HepG2 (cell line): ENCODE measurements around the gene PPAN. TPM values are rescaled to one million over a fixed set of nuclear protein-coding genes. Genes with fewer than 3 reads are reported as not detected.

Experiments
- BHLHE40 ChIP-seq: IDR thresholded peaks from 2 replicates; pipeline ENCODE4 v1.6.1; 2011; ENCODE audit warnings: low read length, improper control_type of control experiment
- CC2D1A ChIP-seq: sonication (generic); formaldehyde crosslinking; IDR thresholded peaks from 2 replicates; pipeline ENCODE4 v1.8.1; 2023; ENCODE audit warnings: mild to moderate bottlenecking, missing genetic modification reagents
- CEBPB ChIP-seq: IDR thresholded peaks from 2 replicates; pipeline ENCODE4 v1.6.1; 2011; ENCODE audit warnings: low read depth, low read length, improper control_type of control experiment, borderline replicate concordance
- NFRKB ChIP-seq: fragments of 450-650 bp; IDR thresholded peaks from 2 replicates; pipeline ENCODE4 v1.6.1; 2017
- PAWR ChIP-seq: sonication (generic); formaldehyde crosslinking; IDR thresholded peaks from 2 replicates; pipeline ENCODE4 v1.4.0; 2020; ENCODE audit warnings: missing genetic modification reagents, mild to moderate bottlenecking, borderline replicate concordance
- SATB2 ChIP-seq: sonication (generic); formaldehyde crosslinking; IDR thresholded peaks from 2 replicates; pipeline ENCODE4 v1.5.0; 2020; ENCODE audit warnings: missing genetic modification reagents
- STAG1 ChIP-seq: sonication (generic); formaldehyde crosslinking; IDR thresholded peaks from 2 replicates; pipeline ENCODE4 v1.4.0; 2020; ENCODE audit warnings: missing genetic modification reagents
- XBP1 ChIP-seq: sonication (generic); formaldehyde crosslinking; IDR thresholded peaks from 2 replicates; pipeline ENCODE4 v1.5.0; 2020; ENCODE audit warnings: missing genetic modification reagents
- ZIK1 ChIP-seq: sonication (generic); formaldehyde crosslinking; IDR thresholded peaks from 2 replicates; pipeline ENCODE4 v1.5.0; 2020; ENCODE audit warnings: mild to moderate bottlenecking, low read depth, missing genetic modification reagents, borderline replicate concordance
- ZNF101 ChIP-seq: sonication (generic); formaldehyde crosslinking; IDR thresholded peaks from 2 replicates; pipeline ENCODE4 v1.4.0; 2020; ENCODE audit warnings: mild to moderate bottlenecking, low read depth, missing genetic modification reagents, borderline replicate concordance
- ZNF460 ChIP-seq: sonication (generic); formaldehyde crosslinking; IDR thresholded peaks from 2 replicates; pipeline ENCODE4 v1.5.1; 2020; ENCODE audit warnings: missing genetic modification reagents, mild to moderate bottlenecking, borderline replicate concordance
- ZNF563 ChIP-seq: sonication (generic); formaldehyde crosslinking; IDR thresholded peaks from 2 replicates; pipeline ENCODE4 v1.8.0; 2022; ENCODE audit warnings: mild to moderate bottlenecking, moderate library complexity, missing genetic modification reagents
- ZNF577 ChIP-seq: sonication (generic); formaldehyde crosslinking; IDR thresholded peaks from 2 replicates; pipeline ENCODE4 v1.4.0; 2020; ENCODE audit warnings: mild to moderate bottlenecking, low read depth, missing genetic modification reagents, borderline replicate concordance
- polyA plus RNA-seq, 8 experiments: library from polyadenylated mRNA; depleted of rRNA in 3 of 8; stranded (reverse) in 7 of 8; unstranded in 1 of 8; fragments of >200 nt; fragmentation: Illumina TruSeq in 4 of 8; extraction: Trizol in 4 of 8; gene quantifications; 2 replicates each; pipeline versions ENCODE4 v1.2.1 to v1.2.3, GENCODE V29; 2011 to 2016; ENCODE audit warnings: low read depth in 4 of 8, missing spikeins in 1 of 8, mixed read lengths in 1 of 8; ENCODE audit not compliant: insufficient read depth in 1 of 8
- total RNA-seq, 5 experiments: library from RNA; depleted of rRNA; stranded (reverse); fragments of >200 nt; fragmentation: Illumina TruSeq; extraction: Trizol; gene quantifications; 2 replicates each; pipeline ENCODE4 v1.2.3, GENCODE V29; 2016; ENCODE audit warnings: low read depth in 1 of 5
- TF ChIP-seq, protein P1 (sequence below): sonication (generic); formaldehyde crosslinking; IDR thresholded peaks from 2 replicates; pipeline ENCODE4 v1.4.0; 2020; ENCODE audit warnings: missing genetic modification reagents
- TF ChIP-seq, protein P2 (sequence below): sonication (generic); formaldehyde crosslinking; IDR thresholded peaks from 2 replicates; pipeline ENCODE4 v1.5.0; 2020; ENCODE audit warnings: missing genetic modification reagents, mild to moderate bottlenecking, borderline replicate concordance
- TF ChIP-seq, protein P3 (sequence below): sonication (generic); formaldehyde crosslinking; IDR thresholded peaks from 2 replicates; pipeline ENCODE4 v1.5.1; 2020; ENCODE audit warnings: missing genetic modification reagents, mild to moderate bottlenecking, borderline replicate concordance

The PPAN gene
- total and polyA plus RNA-seq, 2 of the 13 experiments (the other 11 are each of a cell fraction or from before 2014, with no cell fraction given) = 36.2 to 41.9 TPM

DNA sequence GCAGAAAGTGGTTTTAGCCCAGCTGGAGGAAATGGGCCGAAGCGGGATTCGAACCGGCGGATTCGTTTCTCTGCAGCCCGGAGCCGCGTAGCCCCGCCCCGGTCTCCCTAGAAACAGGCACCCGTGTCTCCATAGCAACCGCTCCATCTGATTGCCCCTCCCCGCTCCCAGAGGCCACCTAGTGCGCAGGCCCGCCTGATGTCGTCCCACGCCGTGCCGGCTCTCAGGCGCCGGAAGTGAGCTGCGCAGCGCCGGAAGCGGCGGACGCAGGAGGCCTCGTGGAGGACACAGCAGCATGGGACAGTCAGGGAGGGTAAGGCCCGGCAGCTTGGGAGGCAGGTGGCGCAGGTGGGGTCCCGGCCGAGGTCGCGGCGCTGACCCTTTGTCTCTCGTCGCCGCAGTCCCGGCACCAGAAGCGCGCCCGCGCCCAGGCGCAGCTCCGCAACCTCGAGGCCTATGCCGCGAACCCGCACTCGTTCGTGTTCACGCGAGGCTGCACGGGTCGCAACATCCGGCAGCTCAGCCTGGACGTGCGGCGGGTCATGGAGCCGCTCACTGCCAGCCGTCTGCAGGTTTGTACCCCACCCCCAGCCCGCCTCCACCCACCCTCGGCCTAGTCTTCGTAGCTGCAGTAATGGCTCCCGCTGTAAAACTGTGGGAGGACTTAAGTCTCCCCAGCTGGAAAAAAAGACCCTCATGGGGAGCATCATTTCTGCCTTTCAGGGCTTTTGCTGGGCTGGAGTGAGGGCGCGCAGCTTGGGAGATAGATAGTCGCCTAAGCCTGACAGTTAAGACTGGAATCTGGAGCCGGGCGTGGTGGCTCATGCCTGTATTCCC lies at the start of gene PPAN (continued):
- TF ChIP-seq, protein P1, sequence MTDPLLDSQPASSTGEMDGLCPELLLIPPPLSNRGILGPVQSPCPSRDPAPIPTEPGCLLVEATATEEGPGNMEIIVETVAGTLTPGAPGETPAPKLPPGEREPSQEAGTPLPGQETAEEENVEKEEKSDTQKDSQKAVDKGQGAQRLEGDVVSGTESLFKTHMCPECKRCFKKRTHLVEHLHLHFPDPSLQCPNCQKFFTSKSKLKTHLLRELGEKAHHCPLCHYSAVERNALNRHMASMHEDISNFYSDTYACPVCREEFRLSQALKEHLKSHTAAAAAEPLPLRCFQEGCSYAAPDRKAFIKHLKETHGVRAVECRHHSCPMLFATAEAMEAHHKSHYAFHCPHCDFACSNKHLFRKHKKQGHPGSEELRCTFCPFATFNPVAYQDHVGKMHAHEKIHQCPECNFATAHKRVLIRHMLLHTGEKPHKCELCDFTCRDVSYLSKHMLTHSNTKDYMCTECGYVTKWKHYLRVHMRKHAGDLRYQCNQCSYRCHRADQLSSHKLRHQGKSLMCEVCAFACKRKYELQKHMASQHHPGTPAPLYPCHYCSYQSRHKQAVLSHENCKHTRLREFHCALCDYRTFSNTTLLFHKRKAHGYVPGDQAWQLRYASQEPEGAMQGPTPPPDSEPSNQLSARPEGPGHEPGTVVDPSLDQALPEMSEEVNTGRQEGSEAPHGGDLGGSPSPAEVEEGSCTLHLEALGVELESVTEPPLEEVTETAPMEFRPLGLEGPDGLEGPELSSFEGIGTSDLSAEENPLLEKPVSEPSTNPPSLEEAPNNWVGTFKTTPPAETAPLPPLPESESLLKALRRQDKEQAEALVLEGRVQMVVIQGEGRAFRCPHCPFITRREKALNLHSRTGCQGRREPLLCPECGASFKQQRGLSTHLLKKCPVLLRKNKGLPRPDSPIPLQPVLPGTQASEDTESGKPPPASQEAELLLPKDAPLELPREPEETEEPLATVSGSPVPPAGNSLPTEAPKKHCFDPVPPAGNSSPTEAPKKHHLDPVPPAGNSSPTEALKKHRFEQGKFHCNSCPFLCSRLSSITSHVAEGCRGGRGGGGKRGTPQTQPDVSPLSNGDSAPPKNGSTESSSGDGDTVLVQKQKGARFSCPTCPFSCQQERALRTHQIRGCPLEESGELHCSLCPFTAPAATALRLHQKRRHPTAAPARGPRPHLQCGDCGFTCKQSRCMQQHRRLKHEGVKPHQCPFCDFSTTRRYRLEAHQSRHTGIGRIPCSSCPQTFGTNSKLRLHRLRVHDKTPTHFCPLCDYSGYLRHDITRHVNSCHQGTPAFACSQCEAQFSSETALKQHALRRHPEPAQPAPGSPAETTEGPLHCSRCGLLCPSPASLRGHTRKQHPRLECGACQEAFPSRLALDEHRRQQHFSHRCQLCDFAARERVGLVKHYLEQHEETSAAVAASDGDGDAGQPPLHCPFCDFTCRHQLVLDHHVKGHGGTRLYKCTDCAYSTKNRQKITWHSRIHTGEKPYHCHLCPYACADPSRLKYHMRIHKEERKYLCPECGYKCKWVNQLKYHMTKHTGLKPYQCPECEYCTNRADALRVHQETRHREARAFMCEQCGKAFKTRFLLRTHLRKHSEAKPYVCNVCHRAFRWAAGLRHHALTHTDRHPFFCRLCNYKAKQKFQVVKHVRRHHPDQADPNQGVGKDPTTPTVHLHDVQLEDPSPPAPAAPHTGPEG = peak; percentile 89
- TF ChIP-seq ZNF460 (CRISPR knock-in tag) = no peak
- peak; percentile 19; the same call in 1 of the 2 replicates for TF ChIP-seq PAWR (CRISPR knock-in tag)
- TF ChIP-seq, protein P2, sequence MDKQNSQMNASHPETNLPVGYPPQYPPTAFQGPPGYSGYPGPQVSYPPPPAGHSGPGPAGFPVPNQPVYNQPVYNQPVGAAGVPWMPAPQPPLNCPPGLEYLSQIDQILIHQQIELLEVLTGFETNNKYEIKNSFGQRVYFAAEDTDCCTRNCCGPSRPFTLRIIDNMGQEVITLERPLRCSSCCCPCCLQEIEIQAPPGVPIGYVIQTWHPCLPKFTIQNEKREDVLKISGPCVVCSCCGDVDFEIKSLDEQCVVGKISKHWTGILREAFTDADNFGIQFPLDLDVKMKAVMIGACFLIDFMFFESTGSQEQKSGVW (CRISPR knock-in tag) = no peak
- TF ChIP-seq CC2D1A (CRISPR knock-in tag) = no peak
- TF ChIP-seq CEBPB = no peak
- TF ChIP-seq ZNF101 = no peak
- 0 out of 2 replicates have a peak, but pooled peaks have one; percentile 47 for TF ChIP-seq SATB2 (CRISPR knock-in tag)
- TF ChIP-seq, protein P3, sequence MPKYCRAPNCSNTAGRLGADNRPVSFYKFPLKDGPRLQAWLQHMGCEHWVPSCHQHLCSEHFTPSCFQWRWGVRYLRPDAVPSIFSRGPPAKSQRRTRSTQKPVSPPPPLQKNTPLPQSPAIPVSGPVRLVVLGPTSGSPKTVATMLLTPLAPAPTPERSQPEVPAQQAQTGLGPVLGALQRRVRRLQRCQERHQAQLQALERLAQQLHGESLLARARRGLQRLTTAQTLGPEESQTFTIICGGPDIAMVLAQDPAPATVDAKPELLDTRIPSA = no peak
- TF ChIP-seq STAG1 (CRISPR knock-in tag) = no peak
- no peak for TF ChIP-seq ZIK1 (CRISPR knock-in tag)
- TF ChIP-seq XBP1 (CRISPR knock-in tag) = no peak
- no peak for TF ChIP-seq ZNF577
- TF ChIP-seq BHLHE40 = no peak; the same call in 1 of the 2 replicates
- no peak for TF ChIP-seq NFRKB
- peak; percentile 93 for TF ChIP-seq ZNF563 (CRISPR knock-in tag)
